HepG2 (cell line): Measurements from ENCODE around the gene ZNF804B. TPM values are rescaled to one million over a fixed set of nuclear protein-coding genes. Genes with fewer than 3 reads are reported as not detected.

ENCODE experiments used
- ATAC-seq: fragments of 200-7000 bp; cut with Tn5 transposase; 3 replicates; pipeline ENCODE4 v1.9.1; 2020; ENCODE audit warnings: mild to moderate bottlenecking, moderate library complexity
- BruUV-seq: library from RNA; stranded (reverse); fragments of 400-500 nt; replicated peaks from 2 replicates; lab custom pipeline; 2021; lab: Mats Ljungman, UMichigan
- CTCF ChIA-PET: fragments of 300-600 bp; formaldehyde crosslinking; extraction: SDS; loops from one replicate; lab custom pipeline; 2021; ENCODE audit warnings: low total read pairs, inconsistent platforms, low intra/inter-chr PET ratio; lab: Yijun Ruan, JAX
- POLR2A ChIA-PET: fragments of 350-600 bp; sonication (Branson Sonifier 250); formaldehyde crosslinking; loops from one replicate; lab custom pipeline; 2020; ENCODE audit warnings: antibody characterized with exemption, inconsistent platforms; lab: Yijun Ruan, JAX
- DNase-seq: peaks from one replicate; pipeline ENCODE4 v3.0.0-alpha.2; 2015; ENCODE audit warnings: low spot score
- FAIRE-seq: peaks from 3 replicates; lab custom pipeline; 2011; peaks lifted over from hg19 to GRCh38; lab: Jason Lieb, UNC
- H2AFZ ChIP-seq: one replicate; pipeline ENCODE4 v1.6.1; 2011; ENCODE audit warnings: low read length, inconsistent platforms
- H3K27ac ChIP-seq: fragments of 300-600 bp; 3 replicates; pipeline ENCODE4 v1.8.0; 2011; ENCODE audit warnings: mixed run types, mild to moderate bottlenecking, mixed read lengths, low read length, inconsistent platforms; ENCODE audit not compliant: insufficient read depth; ENCODE audit errors: extremely low read length
- H3K27me3 ChIP-seq, 2 experiments: fragments of 200-600 bp in 1 of 2; 2 replicates in 1 of 2; 3 replicates in 1 of 2; pipeline versions ENCODE4 v1.6.0 to v1.8.0; 2011; ENCODE audit warnings: low read length in 2 of 2, mild to moderate bottlenecking in 2 of 2, moderate library complexity in 2 of 2, inconsistent platforms in 1 of 2; ENCODE audit not compliant: insufficient read depth in 2 of 2, control insufficient read depth in 1 of 2
- H3K36me3 ChIP-seq, 2 experiments: fragments of 200-600 bp in 1 of 2; replicated peaks in 1 of 2; 2 replicates in 1 of 2; 3 replicates in 1 of 2; pipeline versions ENCODE4 v1.5.1 to v1.8.0; 2011; ENCODE audit warnings: low read length in 2 of 2, inconsistent platforms in 1 of 2; ENCODE audit not compliant: insufficient read depth in 2 of 2, control insufficient read depth in 1 of 2
- H3K4me1 ChIP-seq: 2 replicates; pipeline ENCODE4 v1.5.1; 2012; ENCODE audit warnings: low read length, inconsistent platforms; ENCODE audit not compliant: insufficient read depth
- H3K4me2 ChIP-seq: 2 replicates; pipeline ENCODE4 v1.6.0; 2011; ENCODE audit warnings: low read depth, low read length, inconsistent platforms
- H3K4me3 ChIP-seq, 3 experiments: fragments of 200-600 bp in 1 of 3; sonication (generic), shearing (Covaris generic) in 1 of 3; replicated peaks in 1 of 3; 2 replicates each; pipeline ENCODE4 v1.5.1; 2011 to 2016; ENCODE audit warnings: low read length in 3 of 3, inconsistent platforms in 2 of 3, low read depth in 2 of 3, mild to moderate bottlenecking in 2 of 3, control low read depth in 1 of 3, mixed read lengths in 1 of 3; ENCODE audit not compliant: insufficient read depth in 1 of 3
- H3K79me2 ChIP-seq: one replicate; pipeline ENCODE4 v1.6.1; 2011; ENCODE audit warnings: low read length, inconsistent platforms; ENCODE audit not compliant: insufficient read depth
- H3K9ac ChIP-seq: 2 replicates; pipeline ENCODE4 v1.6.0; 2011; ENCODE audit warnings: mild to moderate bottlenecking, low read depth, low read length, inconsistent platforms; ENCODE audit not compliant: insufficient read depth
- H3K9me3 ChIP-seq: 2 replicates; pipeline ENCODE4 v1.5.1; 2012; ENCODE audit warnings: mild to moderate bottlenecking, low read length
- H4K20me1 ChIP-seq: 2 replicates; pipeline ENCODE4 v1.6.0; 2011; ENCODE audit warnings: inconsistent platforms, mild to moderate bottlenecking, low read length, moderate library complexity; ENCODE audit not compliant: insufficient read depth
- ADNP ChIP-seq: sonication (generic); formaldehyde crosslinking; IDR thresholded peaks from 2 replicates; pipeline ENCODE4 v1.4.0; 2020; ENCODE audit warnings: missing genetic modification reagents
- BHLHE40 ChIP-seq: IDR thresholded peaks from 2 replicates; pipeline ENCODE4 v1.6.1; 2011; ENCODE audit warnings: low read length, improper control_type of control experiment
- BORCS8-MEF2B ChIP-seq: sonication (generic); formaldehyde crosslinking; IDR thresholded peaks from 2 replicates; pipeline ENCODE4 v1.8.0; 2022; ENCODE audit warnings: mild to moderate bottlenecking, missing genetic modification reagents
- CENPT ChIP-seq: sonication (generic); formaldehyde crosslinking; IDR thresholded peaks from 2 replicates; pipeline ENCODE4 v1.8.0; 2022; ENCODE audit warnings: low read depth, mild to moderate bottlenecking, moderate library complexity, missing genetic modification reagents
- FLYWCH1 ChIP-seq: sonication (generic); formaldehyde crosslinking; IDR thresholded peaks from 2 replicates; pipeline ENCODE4 v1.8.1; 2023; ENCODE audit warnings: mild to moderate bottlenecking, missing genetic modification reagents
- HNRNPLL ChIP-seq: fragments of 200-400 bp; formaldehyde crosslinking; IDR thresholded peaks from 2 replicates; pipeline ENCODE4 v1.6.1; 2017; ENCODE audit warnings: mild to moderate bottlenecking, low read depth, low read length; ENCODE audit not compliant: poor library complexity, severe bottlenecking
- IKZF1 ChIP-seq: fragments of 450-650 bp; IDR thresholded peaks from 2 replicates; pipeline ENCODE4 v1.7.1; 2016
- ISX ChIP-seq: sonication (generic); formaldehyde crosslinking; conservative IDR thresholded peaks from 2 replicates; pipeline ENCODE4 v1.5.0; 2020; ENCODE audit warnings: missing genetic modification reagents
- KMT2B ChIP-seq: IDR thresholded peaks from 2 replicates; pipeline ENCODE4 v1.6.1; 2016; ENCODE audit warnings: missing genetic modification reagents, missing compliant biosample characterization
- MED8 ChIP-seq: sonication (generic); formaldehyde crosslinking; IDR thresholded peaks from 2 replicates; pipeline ENCODE4 v1.8.1; 2023; ENCODE audit warnings: mild to moderate bottlenecking, missing genetic modification reagents; ENCODE audit not compliant: insufficient replicate concordance
- MXD3 ChIP-seq: IDR thresholded peaks from 2 replicates; pipeline ENCODE4 v1.6.1; 2016; ENCODE audit warnings: mild to moderate bottlenecking, missing biosample characterization, missing genetic modification reagents
- NFYB ChIP-seq: sonication (generic); formaldehyde crosslinking; IDR thresholded peaks from 2 replicates; pipeline ENCODE4 v1.4.0; 2020; ENCODE audit warnings: missing genetic modification reagents
- NR2F1 ChIP-seq, 2 experiments: fragments of 450-650 bp in 1 of 2; formaldehyde crosslinking in 1 of 2; IDR thresholded peaks; 2 replicates each; pipeline versions ENCODE4 v1.5.0 to v1.6.1; 2016 to 2020; ENCODE audit warnings: mild to moderate bottlenecking in 1 of 2, missing compliant biosample characterization in 1 of 2, missing genetic modification reagents in 1 of 2, moderate library complexity in 1 of 2
- PAWR ChIP-seq: sonication (generic); formaldehyde crosslinking; IDR thresholded peaks from 2 replicates; pipeline ENCODE4 v1.4.0; 2020; ENCODE audit warnings: missing genetic modification reagents, mild to moderate bottlenecking, borderline replicate concordance
- POLR2AphosphoS5 ChIP-seq: IDR thresholded peaks from 2 replicates; pipeline ENCODE4 v1.6.1; 2012; ENCODE audit warnings: low read depth, low read length
- RAD51 ChIP-seq: fragments of 450-650 bp; IDR thresholded peaks from 2 replicates; pipeline ENCODE4 v1.6.1; 2016; ENCODE audit warnings: borderline replicate concordance
- RFX5 ChIP-seq: IDR thresholded peaks from 2 replicates; pipeline ENCODE4 v1.6.1; 2011; ENCODE audit warnings: low read depth, low read length, improper control_type of control experiment
- SAP130 ChIP-seq: IDR thresholded peaks from 2 replicates; pipeline ENCODE4 v1.6.1; 2016; ENCODE audit warnings: low read depth
- ZNF138 ChIP-seq: sonication (generic); formaldehyde crosslinking; IDR thresholded peaks from 2 replicates; pipeline ENCODE4 v1.5.0; 2020; ENCODE audit warnings: mild to moderate bottlenecking, low read depth, missing genetic modification reagents
- ZNF468 ChIP-seq: sonication (generic); formaldehyde crosslinking; IDR thresholded peaks from 2 replicates; pipeline ENCODE4 v1.8.0; 2022; ENCODE audit warnings: mild to moderate bottlenecking, moderate library complexity, missing genetic modification reagents
- ZNF710 ChIP-seq: sonication (generic); formaldehyde crosslinking; IDR thresholded peaks from 2 replicates; pipeline ENCODE4 v1.5.0; 2020; ENCODE audit warnings: mild to moderate bottlenecking, missing genetic modification reagents, borderline replicate concordance
- WGBS: methylation state at CpG from one replicate; pipeline ENCODE4 v1.1.6; 2017; ENCODE audit warnings: low lambda C conversion rate; 5-methylcytosine and 5-hydroxymethylcytosine counted together
- in situ Hi-C: cut with HindIII; loops from 2 replicates; pipeline ENCODE4 v1.10.0; 2017; ENCODE audit warnings: low pct_unique_long_range_greater_than_20kb; ENCODE audit not compliant: extremely low pct_ligation_motif_present
- intact Hi-C: fragments of 100-400 bp; cut with micrococcal nuclease; formaldehyde crosslinking; loops from one replicate; pipeline ENCODE4 v1.10.0; 2022; ENCODE audit not compliant: unreplicated experiment
- polyA plus RNA-seq, 8 experiments: library from polyadenylated mRNA; depleted of rRNA in 3 of 8; stranded (reverse) in 7 of 8; unstranded in 1 of 8; fragments of >200 nt; fragmentation: Illumina TruSeq in 4 of 8; extraction: Trizol in 4 of 8; gene quantifications; 2 replicates each; pipeline versions ENCODE4 v1.2.1 to v1.2.3, GENCODE V29; 2011 to 2016; ENCODE audit warnings: low read depth in 4 of 8, missing spikeins in 1 of 8, mixed read lengths in 1 of 8; ENCODE audit not compliant: insufficient read depth in 1 of 8
- total RNA-seq, 5 experiments: library from RNA; depleted of rRNA; stranded (reverse); fragments of >200 nt; fragmentation: Illumina TruSeq; extraction: Trizol; gene quantifications; 2 replicates each; pipeline ENCODE4 v1.2.3, GENCODE V29; 2016; ENCODE audit warnings: low read depth in 1 of 5
- TF ChIP-seq, protein P1 (sequence below): sonication (generic); formaldehyde crosslinking; conservative IDR thresholded peaks from 2 replicates; pipeline ENCODE4 v1.8.0; 2022; ENCODE audit warnings: missing genetic modification reagents

Gene ZNF804B
- total and polyA plus RNA-seq, 2 of the 13 experiments (the other 11 are each of a cell fraction or from before 2014, with no cell fraction given): not detected

DNA sequence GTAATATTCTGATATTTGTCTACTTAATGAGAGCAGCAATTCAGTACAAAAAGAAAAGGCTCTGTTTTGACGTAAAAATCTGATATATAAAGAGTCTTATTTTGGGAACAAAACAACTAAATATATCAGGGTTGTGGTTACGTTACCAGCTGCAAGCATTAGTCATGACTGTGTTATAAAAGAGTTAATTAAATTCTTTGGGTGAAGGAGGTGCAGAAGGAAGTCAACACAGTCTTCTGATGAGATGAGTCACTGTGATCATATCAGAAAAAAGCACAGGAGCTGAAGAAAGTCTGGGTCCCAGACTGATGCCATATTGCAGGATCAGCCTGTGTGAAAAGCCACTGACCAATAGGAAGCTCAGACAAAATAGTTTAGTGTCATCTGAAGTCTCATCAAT, 270.4 kb downstream of the ZNF804B start (continued):
- TF ChIP-seq ZNF710 (no peak), IKZF1 (no peak), ISX (CRISPR knock-in tag) (no peak), RFX5 (no peak), MXD3 (CRISPR knock-in tag) (no peak), MED8 (CRISPR knock-in tag) (no peak), RAD51 (no peak), BORCS8-MEF2B (CRISPR knock-in tag) (no peak), FLYWCH1 (CRISPR knock-in tag) (no peak), SAP130 (CRISPR knock-in tag) (no peak)
- TF ChIP-seq, all 625 proteins: peak for 0

DNA sequence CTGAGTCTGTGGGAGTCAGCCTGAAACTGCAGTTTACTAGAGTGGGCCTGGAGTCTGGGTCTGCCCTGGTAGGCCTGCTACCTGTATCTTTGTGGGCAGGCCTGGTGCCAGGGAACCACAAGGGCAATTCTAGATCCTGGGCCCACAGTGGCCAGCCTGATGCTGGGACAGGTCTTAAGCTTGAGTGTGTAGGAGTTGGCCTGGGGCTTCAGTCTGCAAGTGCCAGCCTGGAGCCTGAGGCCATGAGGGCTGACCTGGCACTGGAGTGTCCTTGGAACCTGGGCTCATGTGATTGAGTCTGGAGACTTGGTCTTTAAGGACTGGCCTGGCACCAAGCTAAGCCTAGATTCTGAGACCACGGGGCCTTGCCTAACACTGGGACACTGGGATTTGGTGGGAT, 281.7 kb downstream of the ZNF804B start:
- POLR2A ChIA-PET: no interaction called here
- no peaks in the 10 kb centered on the region for H3K36me3 ChIP-seq
- BruUV-seq: no TSS peak
- in situ Hi-C loops: no loop called here
- H3K9me3 ChIP-seq: peaks cover 34% of the 10 kb centered on the region
- ATAC-seq (no peak), DNase-seq (no peak), FAIRE-seq (no peak)
- H4K20me1 ChIP-seq: no peaks in the 10 kb centered on the region
- H3K4me2 ChIP-seq: no peak overlapping the region
- H3K4me1 ChIP-seq: no peaks in the 10 kb centered on the region
- intact Hi-C loops: no loop called here
- no CpG with 5 or more reads among the region's 1 CpG for WGBS
- H3K27ac ChIP-seq: no peak overlapping the region
- CTCF ChIA-PET: no interaction called here
- no peak overlapping the region for H3K9ac ChIP-seq
- no peaks in the 10 kb centered on the region for H3K27me3 ChIP-seq
- no peak overlapping the region for H3K4me3 ChIP-seq
- no peak overlapping the region for H2AFZ ChIP-seq
- no peaks in the 10 kb centered on the region for H3K79me2 ChIP-seq
- TF ChIP-seq POLR2AphosphoS5 (no peak), NR2F1 (CRISPR knock-in tag; IDR thresholded peaks at IDR 0.05) (no peak), HNRNPLL (no peak), NFYB (CRISPR knock-in tag) (no peak), CENPT (CRISPR knock-in tag) (no peak), PAWR (no peak), BHLHE40 (no peak), ZNF468 (no peak), ZNF138 (CRISPR knock-in tag) (no peak), ADNP (CRISPR knock-in tag) (no peak), KMT2B (no peak)
- TF ChIP-seq, protein P1, sequence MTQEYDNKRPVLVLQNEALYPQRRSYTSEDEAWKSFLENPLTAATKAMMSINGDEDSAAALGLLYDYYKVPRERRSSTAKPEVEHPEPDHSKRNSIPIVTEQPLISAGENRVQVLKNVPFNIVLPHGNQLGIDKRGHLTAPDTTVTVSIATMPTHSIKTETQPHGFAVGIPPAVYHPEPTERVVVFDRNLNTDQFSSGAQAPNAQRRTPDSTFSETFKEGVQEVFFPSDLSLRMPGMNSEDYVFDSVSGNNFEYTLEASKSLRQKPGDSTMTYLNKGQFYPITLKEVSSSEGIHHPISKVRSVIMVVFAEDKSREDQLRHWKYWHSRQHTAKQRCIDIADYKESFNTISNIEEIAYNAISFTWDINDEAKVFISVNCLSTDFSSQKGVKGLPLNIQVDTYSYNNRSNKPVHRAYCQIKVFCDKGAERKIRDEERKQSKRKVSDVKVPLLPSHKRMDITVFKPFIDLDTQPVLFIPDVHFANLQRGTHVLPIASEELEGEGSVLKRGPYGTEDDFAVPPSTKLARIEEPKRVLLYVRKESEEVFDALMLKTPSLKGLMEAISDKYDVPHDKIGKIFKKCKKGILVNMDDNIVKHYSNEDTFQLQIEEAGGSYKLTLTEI (CRISPR knock-in tag): no peak
